NCI-H2227 (cell line): Measurements from ENCODE around the gene DYRK1A.

Experiments used
- DNase-seq: peaks from one replicate; lab custom pipeline; 2025; ENCODE audit not compliant: unreplicated experiment; lab: John Stamatoyannopoulos, UW

Gene DYRK1A

DNA sequence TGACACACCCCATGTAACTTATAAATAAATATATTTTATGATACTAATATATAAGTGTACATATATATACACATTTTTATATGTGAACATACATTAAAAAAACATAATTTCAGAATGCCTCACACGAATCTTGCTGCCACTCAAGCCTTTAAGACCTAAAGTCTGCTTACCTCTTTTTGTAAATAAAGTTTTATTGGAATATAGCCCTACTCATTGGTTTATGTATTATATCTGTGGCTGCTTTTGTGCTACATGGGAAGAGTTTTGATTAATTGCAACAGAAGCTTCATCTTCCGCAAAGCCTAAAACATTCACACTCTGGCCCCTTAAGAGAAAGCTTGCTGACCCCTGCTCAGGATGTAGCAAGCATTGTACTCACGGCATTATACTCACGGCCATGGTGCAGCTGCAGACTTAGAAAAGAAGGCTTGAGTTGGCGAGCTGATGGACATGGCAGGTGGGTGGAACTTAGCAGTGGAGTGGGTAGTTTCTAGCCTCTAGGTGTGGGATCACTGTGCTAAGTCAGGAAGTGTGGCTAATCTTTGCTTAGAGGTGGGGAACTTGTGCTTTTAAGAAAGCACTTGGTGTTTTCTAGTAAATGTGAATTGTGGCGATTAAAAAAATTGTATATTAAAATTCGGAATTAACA is 80.8 kb downstream of the DYRK1A start:
- peak; percentile 12 for DNase-seq

DNA sequence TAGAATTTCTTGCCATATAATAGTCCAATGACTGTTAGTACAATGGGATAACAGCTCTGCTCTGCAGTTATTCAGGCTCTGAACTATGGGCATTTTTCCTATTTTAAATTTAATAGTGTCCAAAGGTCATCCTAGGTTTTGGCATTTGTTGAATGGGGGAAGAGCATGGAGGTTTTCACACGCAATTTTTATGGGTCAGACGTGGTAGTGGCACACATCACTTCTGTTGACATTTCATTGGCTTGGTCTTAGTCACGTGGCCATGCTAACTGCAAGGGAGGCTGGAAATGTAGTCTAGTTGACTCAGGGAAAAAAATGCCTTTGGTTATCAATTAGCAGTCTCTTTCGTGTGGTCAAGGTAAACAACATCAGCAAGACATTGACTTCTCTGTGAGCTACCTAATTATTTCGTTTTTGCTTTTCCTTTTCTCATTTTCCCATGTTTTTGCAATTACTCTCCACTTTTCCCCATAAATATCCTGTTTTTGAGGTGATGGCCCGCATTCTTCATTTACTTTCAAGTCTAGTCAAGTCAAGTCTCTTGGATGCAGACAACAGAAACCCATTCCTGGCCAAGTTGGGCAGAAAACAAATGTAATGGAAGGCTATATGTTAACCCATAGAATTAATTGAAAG is 82.8 kb downstream of the DYRK1A start:
- no peak for DNase-seq

DNA sequence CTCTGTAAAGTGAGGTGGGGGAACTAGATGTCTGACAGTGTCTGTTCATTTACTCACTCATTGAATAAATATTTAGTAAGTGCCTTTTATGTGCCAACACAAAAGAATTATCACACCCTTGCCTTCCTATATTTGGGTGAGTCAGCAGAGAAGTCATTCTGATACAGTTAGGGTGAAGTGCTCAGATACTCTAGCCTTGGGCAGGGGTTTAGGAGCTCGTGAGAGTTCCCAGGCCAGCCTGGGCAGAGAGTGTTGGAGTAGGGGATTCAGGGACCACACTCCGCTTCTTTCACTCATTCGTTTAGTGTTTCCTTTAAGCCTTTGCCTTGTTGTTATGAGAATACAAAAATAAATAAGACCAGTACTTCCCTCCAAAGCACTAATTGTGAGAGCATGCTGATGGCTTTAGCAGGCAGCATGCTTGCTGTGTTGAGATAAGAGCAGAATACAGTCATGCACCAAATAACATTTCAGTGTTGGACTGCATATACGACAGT is 83.9 kb downstream of the DYRK1A start:
- no peak for DNase-seq

DNA sequence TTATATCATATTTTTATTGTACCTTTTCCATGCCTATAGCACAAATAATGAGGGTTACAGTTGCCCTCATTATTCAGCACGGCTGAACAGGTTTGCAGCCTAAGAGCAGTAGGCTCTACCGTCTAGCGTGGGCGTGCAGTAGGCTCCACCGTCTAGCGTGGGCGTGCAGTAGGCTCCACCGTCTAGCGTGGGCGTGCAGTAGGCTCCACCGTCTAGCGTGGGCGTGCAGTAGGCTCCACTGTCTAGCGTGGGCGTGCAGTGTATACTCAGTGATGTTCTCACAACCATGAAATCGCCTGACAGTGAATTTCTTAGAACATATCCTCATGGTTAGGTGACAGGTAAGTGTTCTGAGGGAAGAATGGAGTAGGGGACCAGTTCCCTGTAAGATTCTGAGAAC is 84.9 kb downstream of the DYRK1A start:
- no peak for DNase-seq

DNA sequence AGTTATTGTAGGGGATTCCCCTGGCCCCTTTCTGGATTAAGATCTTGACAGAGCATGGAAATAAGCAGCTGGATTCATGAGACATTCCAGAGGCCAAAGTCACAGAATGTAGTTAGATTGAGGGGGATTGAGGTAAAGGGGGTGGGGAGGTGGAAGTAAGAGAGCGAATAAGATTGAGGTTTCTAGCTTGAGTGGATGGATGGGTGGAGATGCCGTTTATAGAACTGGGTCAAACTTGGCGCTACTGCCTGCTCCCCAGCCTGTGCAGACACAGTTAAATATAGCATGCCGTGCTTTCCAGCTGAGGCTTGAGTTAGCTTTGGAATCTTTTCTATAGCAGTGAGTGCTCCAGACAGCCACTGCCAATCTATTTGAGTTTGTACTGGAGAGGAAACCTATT is 85.7 kb downstream of the DYRK1A start:
- peak; percentile 48 for DNase-seq

DNA sequence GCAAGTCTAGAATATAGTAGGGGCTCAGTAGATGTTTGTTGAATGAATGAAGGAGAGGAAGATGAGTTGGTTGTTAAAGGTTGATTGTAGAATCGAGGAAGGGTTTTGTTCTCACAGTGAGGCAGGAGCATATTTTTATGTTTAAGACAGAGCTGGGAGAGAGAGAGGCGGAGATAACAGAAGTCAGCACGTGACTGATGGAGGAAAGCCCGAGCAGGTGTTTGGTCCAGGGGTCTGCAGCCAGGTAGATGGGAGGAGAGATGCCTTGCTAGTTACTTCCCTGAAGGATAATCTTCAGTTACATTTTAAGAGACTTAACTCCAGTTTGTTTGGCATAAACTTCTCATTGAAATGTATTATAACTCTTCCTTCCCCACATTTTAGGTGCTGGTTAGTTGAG is 86.8 kb downstream of the DYRK1A start:
- DNase-seq, result no peak

DNA sequence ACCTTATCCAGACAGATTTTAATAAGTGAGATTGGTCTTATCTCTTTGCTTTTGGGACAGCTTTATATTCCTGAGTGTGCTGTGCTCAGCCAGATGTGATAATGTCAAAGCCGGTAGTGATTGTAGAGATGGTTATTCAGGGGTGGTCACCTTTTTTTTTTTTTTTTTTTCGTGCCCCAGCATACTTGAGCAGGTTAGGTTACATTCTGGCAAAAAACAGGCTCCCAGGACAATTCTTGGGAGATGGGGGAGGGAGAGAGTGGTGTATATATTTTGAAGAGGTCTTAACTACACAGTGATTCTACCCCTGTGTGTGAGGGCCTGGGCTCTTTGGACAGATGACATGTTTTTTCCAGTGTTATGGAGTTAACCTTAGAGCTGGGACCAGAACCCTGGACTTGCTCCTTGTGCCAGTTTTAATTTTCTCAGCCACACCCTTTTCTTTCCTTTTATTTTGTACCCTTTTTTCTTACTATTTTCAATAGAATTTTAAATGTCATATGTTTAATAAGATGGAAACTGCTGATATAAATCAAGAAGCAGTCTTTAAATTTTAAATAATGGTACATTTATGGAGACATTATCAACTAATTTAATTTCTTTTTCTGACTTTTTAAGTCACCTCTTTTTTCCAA is 88.4 kb downstream of the DYRK1A start:
- no peak for DNase-seq

DNA sequence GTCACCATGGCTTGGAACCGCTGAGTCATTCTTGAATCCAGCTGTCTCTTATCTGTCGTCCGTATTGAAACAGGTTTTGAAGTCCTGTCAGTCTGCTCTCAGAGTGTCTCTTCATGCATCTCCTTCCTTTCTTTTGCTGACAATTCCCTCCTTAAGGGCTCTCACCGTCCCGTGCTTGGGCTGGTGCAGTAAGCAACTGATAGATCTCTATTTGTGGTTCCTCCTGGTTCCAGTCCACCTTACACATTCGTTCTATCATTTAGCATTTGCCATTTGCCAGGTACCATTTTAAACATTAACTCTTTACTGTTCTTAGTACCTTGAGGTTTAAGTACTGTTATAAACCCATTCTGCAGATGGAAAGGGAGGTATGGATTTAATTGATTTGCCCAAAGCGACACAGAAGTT is 88.9 kb downstream of the DYRK1A start:
- DNase-seq, result no peak

DNA sequence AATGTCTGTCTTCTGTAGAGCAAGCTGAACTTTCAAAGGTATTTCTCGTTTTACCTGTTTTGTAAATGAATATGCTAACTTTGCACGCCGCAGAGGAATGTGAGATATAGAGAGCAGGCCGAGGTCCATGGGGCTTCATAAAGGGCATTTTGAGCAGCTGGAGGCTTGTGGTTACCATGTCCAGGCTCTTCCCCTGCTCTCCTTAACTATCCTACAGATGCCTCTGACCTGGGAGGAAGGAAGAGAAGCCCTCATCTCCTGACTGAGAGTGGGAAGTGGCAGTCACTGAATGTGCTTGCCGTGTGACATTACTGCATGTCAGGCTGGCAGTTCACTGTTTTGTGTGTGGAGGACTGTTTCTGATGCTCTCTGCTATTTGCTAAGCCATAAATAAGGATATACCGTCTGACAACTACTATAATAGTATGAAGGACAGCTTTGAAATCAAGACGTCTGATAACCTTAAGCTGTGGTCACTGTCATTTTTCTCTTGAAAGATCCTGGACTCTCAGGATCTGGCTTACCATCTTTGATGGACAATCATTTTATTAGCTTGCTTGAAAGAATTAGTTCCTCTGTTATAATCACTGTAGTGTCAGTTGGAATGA is 92.2 kb downstream of the DYRK1A start:
- no peak for DNase-seq

DNA sequence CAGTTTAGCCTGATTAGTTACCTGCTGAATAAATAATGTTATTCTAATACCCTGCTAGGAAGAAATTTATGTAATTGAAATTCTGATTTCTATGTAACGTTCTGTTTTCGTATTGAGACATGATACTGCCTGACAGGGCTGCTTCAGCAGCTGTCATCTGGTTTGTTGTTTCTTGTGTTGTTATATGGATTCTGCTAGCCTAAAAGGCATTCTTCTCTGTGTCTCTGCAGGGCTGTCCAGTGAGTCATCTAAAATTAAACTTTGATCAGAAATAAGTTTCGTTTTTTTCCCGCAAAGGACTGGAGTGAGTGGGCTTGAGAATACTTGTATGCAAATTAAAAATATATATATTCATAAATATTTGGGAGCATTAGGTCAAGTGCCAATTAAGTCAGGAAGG is 93.0 kb downstream of the DYRK1A start:
- no peak for DNase-seq

DNA sequence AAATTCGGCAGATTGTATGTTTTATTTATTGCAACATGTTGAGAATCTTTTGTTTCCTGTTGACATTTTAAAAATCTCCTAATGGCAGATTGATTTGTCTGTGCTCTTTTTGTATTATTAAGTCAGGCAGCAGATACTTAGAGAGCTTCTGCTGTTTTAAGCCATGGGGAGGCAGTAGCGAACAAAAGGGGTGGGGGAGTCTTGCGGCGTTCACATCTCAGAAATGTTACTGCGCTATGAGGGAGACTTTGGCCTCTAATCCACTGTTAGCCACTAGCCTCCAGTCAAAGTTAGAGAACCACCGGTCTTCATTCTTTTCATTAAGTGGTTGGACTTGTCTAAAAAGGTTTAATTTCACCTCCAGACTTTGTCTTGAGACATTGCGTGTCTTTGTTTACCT is 93.6 kb downstream of the DYRK1A start:
- DNase-seq, result no peak

DNA sequence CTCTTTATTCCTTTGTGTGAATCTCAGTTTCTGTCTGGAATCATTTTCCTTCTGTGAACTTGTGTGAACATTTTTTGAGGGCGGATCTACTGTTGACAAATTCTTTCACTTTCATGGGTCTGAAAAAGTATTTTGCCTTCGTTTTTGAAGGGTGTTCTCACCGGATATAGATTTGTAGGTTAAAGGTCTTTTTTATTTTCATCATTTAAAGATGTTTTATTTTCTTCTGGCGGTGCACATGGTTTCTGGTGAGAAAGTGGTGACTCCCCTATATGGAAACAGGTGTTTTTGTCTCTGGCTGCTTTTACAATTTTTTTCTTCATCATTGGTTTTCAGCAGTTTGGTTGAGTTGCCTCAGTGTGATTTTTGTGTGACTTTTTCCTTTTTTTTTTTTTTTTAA is 94.9 kb downstream of the DYRK1A start:
- no peak for DNase-seq

DNA sequence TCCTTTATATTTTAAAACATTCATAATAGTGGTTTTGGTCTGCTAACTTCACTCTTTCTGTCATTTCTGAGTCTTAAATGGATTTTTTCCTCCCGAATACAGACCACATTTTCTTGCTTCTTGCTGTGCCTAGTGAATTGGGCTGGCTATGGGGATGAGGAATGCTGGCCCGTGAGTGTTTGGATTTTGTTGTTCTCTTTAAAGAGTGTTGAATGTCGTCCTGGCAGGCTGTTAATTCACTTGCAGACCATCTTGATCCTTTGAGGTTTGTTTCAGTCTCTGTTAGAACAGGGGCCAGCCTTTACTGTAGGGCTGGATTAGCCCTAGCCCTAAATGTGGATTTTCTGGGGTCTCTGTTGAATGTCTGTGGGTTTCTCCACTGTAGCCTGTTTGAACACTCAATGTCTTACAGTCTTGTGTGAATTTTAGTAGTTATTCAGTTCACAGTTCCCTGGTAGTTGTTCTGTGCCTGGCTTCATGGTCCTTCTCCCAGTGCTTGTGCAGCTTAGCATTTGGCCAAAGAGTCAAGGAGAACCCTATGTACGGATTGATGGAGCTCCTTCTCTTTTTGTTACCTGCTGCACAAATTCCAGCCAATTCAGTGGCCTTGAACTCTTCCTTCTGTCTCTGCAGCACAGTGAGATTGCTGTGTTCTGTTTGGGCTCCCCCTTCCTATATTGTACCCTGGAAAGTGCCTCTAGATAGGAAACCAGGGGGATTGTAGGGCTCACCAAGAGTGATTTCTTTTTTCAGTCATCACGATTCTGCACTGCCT is 95.7 kb downstream of the DYRK1A start:
- no peak for DNase-seq

DNA sequence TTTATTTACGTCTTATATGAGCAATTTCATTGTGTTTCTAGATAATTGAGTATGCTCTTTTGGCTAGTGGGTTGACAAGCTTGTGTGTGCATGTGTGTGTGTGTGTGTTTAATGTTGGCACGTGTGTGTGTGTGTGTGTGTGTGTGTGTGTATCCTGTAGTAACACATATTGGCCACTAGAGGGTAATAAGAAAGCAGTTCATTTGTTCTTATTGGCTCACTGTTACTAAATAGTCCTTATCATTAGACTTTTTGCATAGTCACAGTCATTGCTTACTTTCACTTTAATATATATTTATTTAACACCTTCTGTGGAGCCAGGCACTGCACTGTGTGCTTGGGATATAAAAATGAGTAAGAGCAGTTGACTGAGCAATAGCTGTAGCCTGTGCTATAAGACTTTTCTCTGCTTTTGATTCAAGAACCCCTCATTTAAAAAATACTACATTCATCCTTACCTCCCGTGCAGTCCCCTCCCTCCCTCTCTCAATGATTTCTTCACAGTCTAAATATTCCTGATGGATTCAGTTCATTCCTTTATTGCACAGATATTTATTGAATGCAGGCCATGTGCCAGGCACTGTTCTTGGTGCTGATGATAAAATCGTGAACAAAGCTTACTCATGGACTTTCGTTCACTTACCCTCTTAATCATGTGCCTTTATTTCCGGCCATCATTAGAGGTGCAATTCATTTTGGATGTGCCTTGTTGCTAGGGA is 96.7 kb downstream of the DYRK1A start:
- DNase-seq, result peak; percentile 40

DNA sequence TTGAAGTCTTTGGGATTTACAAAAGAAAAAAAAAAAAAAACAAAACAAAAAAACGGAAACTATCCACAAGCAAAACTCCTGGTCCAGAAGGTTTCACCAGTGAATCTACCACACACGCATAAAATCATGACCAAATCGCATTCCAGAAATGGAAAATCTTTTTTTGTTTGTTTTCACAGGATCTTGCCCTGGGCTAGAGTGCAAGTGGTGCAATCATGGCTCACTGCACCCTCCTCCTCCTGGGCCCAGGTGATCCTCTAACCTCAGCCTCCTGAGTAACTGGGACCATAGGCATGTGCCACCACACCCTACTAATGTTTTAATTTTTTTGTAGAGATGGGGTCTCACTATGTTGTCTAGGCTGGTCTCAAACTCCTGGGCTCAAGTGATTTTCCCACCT is 100.5 kb downstream of the DYRK1A start:
- no peak for DNase-seq

DNA sequence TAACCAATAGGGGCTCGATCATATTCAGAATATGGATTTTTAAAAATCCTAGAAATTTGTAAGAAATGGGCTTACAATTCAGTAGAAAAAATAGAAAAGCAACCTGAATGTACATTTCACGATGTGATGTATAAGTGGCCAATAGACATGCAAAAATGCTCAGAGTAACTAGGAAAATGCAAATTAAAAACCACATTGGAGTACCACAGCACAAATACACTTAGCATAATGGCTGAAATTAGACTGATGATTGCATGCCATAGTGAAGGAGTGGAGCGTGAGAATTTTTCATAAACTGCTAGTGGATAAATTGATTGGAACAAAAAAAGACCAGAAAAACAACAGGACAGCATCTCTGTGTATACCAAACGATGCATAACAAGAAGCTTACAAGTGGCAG is 102.3 kb downstream of the DYRK1A start:
- no peak for DNase-seq

DNA sequence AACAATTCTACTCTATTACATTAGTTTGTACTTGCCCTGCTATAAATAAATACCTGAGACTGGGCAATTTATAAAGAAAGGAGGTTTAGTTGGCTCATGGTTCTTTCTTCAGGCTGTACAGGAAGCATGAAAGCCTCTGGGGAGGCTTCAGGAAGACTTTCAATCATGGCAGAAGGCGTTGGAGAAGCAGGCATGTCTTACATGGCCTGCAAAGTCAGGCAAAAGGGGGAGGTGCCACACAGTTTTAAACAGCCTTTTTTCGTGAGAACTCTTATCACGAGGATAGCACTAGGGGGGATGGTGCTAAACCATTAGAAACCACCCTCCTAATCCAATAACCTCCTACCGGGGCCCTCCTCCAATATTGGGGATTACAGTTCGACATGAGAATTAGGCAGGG is 102.9 kb downstream of the DYRK1A start:
- no peak for DNase-seq

DNA sequence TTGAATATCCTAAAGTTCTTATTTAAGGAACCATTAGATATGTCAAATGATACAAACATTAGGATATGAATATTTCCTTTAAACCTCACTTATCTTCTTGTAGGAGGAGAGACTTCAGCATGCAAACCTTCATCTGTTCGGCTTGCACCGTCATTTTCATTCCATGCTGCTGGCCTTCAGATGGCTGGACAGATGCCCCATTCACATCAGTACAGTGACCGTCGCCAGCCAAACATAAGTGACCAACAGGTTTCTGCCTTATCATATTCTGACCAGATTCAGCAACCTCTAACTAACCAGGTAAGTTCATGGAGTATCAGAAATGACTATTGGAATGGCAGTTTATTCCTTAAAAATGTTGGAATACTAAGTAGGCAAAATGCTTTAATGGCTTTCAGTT is 106.0 kb downstream of the DYRK1A start:
- DNase-seq, result no peak

DNA sequence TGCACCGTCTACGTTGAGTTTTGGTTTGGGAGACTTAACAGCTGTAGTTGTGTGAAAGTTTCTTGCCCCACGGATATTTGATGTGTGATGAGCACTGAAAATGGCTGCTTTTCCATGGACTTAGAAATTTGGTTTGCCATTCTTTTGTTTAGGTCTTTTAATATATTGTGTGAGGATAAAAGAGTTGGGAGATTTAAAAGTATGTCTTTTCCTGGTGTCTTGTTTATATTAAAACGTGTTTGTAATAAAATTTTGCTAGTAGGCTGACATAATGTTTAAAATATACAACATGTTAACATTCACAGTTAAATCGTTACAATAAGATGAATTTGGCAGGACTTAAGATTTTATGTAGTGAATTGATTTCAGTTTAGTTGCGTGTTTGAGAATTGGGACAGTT is 106.9 kb downstream of the DYRK1A start:
- no peak for DNase-seq

DNA sequence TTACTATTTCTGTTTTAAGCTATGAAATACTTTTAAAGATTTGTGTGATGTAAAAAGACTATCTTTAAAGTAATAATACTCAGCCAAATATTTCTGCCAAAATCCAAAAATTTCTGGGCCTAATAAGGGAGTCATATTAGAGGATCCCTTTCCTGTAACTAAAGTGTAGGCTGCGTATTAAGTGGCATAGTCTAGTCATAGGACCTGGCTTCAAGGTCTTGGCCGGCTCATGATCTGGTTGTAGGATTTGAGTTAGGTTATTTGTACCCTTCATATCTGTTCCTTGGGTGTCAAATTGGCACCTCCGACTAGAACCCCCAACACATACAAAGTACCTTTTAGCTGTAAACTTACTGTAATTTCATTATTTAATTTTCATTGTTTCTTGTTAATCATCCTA is 107.8 kb downstream of the DYRK1A start:
- no peak for DNase-seq
